Upper lobe of left lung (tissue), 4 donors: ENCODE results near the gene STAT5B.
A peak's percentile ranks its signal among the peaks of the same experiment; 100 is the strongest.
"Not testable (repeated sequence)": the region's sequence is repeated elsewhere in the genome, so short reads cannot be mapped to it uniquely, and the experiment has no call there.

Source experiments
- POLR2A ChIP-seq, 4 donors: fragments of 450-650 bp; IDR thresholded peaks; one replicate each; pipeline ENCODE4 v1.5.1; 2016 to 2017; ENCODE audit warnings: antibody characterized with exemption in 4 of 4, mild to moderate bottlenecking in 2 of 4
- POLR2AphosphoS5 ChIP-seq, 2 donors: sonication (generic); formaldehyde crosslinking; IDR thresholded peaks; one replicate each; pipeline ENCODE4 v1.5.1; 2017; ENCODE audit warnings: antibody characterized with exemption in 2 of 2
- TF ChIP-seq, protein P1 (sequence below), 6 experiments: fragments of 450-650 bp in 4 of 6; fragments of 200-600 bp in 2 of 6; sonication (generic) in 2 of 6; IDR thresholded peaks; one replicate each; pipeline ENCODE4 v1.5.1; 2016 to 2019; ENCODE audit warnings: antibody characterized with exemption in 6 of 6

- TF ChIP-seq, protein P1, sequence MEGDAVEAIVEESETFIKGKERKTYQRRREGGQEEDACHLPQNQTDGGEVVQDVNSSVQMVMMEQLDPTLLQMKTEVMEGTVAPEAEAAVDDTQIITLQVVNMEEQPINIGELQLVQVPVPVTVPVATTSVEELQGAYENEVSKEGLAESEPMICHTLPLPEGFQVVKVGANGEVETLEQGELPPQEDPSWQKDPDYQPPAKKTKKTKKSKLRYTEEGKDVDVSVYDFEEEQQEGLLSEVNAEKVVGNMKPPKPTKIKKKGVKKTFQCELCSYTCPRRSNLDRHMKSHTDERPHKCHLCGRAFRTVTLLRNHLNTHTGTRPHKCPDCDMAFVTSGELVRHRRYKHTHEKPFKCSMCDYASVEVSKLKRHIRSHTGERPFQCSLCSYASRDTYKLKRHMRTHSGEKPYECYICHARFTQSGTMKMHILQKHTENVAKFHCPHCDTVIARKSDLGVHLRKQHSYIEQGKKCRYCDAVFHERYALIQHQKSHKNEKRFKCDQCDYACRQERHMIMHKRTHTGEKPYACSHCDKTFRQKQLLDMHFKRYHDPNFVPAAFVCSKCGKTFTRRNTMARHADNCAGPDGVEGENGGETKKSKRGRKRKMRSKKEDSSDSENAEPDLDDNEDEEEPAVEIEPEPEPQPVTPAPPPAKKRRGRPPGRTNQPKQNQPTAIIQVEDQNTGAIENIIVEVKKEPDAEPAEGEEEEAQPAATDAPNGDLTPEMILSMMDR (IDR thresholded peaks at IDR 0.05), result not testable (repeated sequence)
- peak in 1 of 2 donors; percentile 41 for TF ChIP-seq POLR2AphosphoS5 (IDR thresholded peaks at IDR 0.05)
- not testable (repeated sequence) for TF ChIP-seq POLR2A (IDR thresholded peaks at IDR 0.05)
Observed at GRCh38 chr17:42211921-42212341, 64.3 kb downstream of the STAT5B start.
